GM19455 (cell line): ENCODE results near the gene TTC7B.

Source experiments
- ATAC-seq: cut with Tn5 transposase; IDR thresholded peaks from one replicate; pipeline ENCODE4 v1.9.1; 2021; ENCODE audit not compliant: unreplicated experiment

TTC7B gene

GRCh38 chr14:90567991-90568390, 248.2 kb downstream of the TTC7B start:
- ATAC-seq: no peak

- ATAC-seq: no peak
These were observed 249.0 kb downstream of the TTC7B start for GRCh38 chr14:90567191-90567590.

DNA sequence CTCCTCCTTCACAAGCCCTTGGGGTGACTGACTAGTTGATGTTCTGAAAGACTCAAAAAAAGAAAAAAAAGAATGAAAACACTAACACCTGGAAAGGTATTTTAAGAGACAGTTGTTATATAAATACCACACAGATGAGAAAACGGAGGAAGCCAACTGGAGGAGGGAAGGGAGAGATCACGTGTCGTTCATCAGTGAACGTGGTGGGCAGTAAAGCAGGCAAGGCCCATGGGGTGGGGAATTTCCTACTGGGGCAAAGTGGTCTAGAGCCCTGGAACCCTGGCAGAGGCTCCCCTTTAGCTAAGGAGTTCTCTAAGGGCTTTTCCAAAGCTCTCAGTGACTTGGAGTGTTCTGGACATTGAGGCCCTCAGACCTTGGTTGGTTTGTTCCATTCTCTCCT, 249.7 kb downstream of the TTC7B start:
- ATAC-seq: no peak

- no peak for ATAC-seq
These were observed 251.7 kb downstream of the TTC7B start for GRCh38 chr14:90564496-90564895.

DNA sequence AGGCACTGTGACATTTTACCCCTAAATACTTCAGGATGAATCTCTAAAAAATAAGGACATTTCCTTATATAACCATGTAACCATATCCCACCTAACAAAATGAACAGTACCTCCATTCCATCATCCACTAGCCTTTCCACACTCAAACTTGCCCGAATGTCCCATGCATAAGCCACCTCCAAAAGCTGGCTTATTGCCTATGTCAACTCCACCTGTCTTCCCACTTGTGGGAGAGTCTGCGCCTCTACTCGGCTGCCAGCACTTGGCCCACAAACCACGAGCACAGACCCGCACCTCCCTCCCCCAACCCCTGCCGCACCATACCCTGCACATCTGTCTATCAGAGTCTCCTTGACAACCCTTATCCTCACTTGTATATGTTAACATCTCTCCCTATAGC, 253.6 kb downstream of the TTC7B start:
- no peak for ATAC-seq

GRCh38 chr14:90561920-90562319, 254.3 kb downstream of the TTC7B start:
- ATAC-seq: no peak

DNA sequence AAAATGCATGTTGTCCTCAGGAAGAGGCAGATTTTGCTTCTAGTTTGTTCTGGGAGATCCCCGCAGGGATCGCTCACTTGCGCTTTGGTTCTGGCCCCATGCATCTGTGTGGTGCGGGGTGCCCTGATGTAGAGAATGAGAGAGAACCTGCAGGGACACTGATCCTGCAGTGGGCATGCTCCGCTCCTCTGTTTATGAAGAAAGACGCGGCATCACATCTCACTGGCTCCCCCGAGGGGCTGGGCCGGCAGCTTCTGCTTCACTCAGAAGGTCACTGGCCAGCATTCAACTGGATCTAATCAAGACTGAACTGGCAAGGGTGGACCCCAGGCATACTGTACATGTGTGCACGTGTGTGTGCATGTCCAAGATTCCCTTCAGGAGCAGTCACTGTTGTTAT, 255.2 kb downstream of the TTC7B start:
- ATAC-seq: no peak

- ATAC-seq: no peak
These were observed 255.7 kb downstream of the TTC7B start for GRCh38 chr14:90560558-90560957.

- ATAC-seq: no peak
These were observed 256.3 kb downstream of the TTC7B start for GRCh38 chr14:90559811-90560492.

DNA sequence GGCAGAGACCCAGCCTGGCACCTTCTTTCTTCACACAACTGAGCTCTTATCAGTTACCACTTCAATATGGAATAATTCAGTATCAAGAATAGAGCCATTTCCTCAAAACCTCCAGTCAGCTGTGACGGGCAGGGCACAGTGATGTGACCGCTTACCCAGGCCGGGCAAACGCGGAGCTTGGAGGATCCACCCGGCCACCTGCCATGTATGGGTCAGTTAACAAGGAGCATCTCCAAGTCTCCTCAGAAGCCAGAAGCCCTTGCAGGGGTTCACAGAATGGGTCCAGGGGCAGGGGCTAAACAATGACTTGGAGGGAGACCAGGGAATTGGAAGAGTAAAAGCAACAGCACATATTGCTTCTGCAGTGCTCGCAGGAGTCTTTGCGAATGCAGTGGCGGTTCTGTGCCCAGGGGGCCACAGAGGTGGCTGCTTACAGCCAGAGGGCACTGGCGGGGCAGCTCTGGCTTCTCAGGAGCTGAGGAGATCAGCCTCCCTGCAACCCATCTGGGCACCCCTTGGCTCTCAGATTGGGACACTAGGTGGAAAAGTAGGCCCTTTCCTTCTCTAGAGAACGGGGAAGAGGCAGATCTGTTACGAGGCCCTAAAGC, 257.1 kb downstream of the TTC7B start:
- no peak for ATAC-seq

GRCh38 chr14:90558041-90558982, 257.9 kb downstream of the TTC7B start:
- no peak for ATAC-seq

DNA sequence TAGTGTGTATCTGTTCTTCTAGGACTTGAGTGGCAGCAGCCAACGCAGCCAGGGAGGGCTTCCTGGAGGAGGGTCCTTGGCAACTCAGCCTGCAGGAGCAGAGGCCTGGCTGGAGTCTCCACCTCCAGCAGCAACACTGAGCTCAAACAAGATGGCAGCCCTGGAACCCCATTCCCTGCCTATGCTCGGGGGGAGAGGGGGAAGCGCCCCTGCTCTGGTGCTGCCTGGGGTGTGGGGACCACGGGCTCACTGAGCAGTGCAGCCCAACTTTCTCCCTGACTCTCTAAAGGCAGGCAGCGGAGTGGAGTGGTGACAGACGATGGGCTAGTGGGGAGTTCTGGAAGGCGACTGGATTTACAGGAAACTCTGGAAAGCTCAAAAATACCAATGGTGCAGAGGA, 258.7 kb downstream of the TTC7B start:
- no peak for ATAC-seq

DNA sequence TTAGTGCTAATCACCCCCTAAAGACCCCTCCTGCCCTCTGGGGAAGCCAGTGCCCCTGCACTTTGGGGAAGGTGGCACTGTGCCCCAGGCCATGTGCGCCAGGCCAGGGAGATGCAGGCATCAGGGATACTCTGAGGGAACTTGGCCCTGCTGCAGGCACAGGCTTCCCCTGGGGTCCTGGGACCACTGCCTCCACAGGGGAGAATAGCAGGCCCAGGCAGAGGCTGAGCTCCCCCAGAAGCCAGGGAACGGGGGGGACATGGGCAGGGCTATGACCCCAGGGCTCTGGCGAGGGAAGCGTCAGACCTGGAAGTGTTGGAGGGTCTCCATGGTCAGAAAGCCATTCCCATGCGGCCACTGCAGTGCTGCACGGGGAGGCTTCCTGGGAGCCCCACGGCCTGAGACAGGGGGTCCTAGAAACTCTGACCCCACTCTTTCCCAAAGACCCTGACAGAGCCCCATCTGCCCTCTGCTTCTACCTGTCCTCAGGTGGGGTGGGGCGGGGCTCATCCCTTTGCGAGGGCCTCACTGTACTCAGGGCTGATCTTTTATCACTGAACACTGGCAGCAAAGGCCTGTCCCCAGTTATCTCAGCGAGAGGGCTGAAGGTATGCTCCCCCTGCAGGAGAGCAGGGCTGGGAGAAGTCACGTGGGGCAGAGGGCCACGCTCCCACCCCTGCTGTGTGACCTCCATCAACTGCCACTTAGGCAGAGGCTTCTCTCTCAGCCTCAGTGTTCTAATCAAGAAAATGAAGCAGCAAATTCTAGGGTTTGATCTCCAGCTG, 259.4 kb downstream of the TTC7B start:
- no peak for ATAC-seq

- no peak for ATAC-seq
These were observed 260.2 kb downstream of the TTC7B start for GRCh38 chr14:90556012-90556477.

GRCh38 chr14:90555126-90556011, 260.9 kb downstream of the TTC7B start:
- ATAC-seq: no peak

DNA sequence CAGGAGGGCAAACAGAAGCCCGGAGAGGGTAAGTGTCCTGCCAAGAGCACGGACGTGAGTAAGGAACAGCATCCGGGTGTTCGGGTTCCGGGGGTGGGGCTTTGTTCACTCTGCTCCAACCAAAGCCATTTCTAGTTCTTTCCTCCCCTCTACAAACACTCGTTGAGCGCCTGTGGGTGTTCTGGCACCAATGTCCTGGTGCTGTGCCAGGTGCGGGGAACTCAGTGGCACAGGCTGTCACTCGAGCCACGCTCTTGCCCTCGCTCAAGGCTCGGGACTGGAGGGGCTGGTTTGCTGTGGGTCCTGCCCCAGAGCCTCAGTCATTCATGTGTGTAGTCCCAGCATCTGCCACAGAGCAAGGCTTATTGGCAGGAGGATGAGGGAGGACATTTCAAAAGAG, 261.9 kb downstream of the TTC7B start:
- ATAC-seq: no peak

DNA sequence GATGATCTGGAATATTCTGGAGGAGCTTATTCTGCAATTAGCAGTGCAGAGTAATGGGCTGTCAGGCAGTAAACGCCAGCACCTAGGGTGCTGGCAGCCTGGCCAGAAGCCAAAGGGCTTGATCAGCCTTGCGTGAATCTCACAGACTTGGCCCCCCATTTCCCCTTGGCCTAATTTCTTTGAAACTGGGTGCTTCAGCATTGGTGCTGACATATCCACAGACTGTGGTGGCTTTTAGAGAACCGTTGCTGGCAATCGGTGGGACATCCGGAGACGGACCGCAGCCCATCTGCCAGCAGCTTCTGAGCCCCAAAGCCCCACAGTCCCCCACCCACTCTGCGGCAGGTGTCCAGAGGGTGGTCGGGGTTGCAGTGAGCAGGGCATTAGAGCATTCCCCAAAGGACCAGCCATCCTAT, 262.3 kb downstream of the TTC7B start:
- ATAC-seq: no peak

DNA sequence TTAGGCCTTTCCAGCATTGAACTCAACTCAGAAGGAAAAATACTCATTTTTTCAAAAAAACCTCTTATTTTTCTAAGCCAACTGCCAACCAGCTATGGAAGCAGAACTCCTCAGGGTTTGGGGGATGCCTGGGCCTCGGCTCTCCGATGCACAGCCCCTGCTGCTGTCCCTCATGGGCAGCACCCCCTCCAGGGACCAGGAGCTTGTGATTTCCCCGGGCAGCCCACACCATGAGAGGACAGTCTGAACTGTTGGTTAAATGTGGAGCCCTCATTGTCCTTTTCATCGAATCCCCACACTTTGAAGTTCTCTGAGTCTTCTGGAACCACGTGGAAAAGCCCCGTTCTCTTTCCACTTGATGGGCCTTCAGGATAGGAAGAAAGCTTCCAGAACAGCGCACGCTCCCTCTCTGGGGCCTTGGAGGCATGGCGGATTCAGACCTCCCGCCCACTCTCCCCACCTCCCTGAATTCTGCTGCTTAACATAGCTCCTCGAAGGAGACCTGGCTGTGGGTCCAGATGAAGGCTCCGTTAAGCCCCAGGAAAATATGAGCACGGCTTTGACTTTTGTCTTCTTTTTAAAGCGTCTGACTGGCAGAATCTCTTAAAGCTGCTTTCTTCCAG, 262.8 kb downstream of the TTC7B start:
- ATAC-seq: no peak

DNA sequence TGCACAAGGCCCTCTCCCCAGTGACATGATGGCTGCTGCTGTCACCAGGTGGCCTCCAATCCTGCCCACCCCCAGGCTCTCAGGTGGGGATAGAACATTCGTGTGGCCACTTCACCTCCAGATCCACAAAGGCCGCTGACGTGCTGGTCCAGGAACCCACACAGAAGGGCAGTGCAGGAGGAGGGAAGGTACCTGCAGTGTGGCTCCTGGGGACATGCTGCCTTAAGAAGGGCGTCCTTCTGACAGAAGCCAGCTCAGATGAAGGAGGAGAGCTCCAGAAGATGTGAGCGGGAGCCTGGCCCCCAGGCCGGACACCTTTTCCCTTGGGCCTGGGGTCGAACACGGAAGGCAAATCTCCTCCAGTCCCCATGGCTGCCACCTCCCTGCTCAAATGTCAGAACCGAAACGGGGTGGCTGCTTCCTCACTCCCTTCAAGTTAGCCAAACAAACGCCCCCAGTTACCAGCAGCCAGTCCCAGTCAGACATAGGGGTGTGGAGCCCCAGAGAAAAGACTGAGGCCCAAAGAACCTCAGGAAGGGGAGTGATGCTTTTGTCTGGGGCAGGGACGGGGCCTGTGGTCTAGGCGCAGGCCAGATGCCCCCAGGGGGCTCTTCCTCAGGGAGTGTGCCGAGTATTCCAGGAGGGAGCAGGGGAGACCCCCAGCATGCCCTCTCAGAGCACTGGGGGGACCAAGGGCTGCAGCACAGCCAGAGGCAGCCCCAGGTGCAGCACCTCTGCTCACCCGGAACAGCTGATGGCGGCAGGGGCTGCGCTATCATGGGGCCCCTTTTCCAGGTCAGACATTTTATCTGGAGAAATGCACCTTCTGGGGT, 263.5 kb downstream of the TTC7B start:
- no peak for ATAC-seq
